D341Med (cell line): ENCODE data around the gene CXCL5.
"Not testable (repeated sequence)": the region's sequence is repeated elsewhere in the genome, so short reads cannot be mapped to it uniquely, and the experiment has no call there.

Experiments
- DNase-seq: peaks from one replicate; pipeline ENCODE4 v3.0.0; 2012; ENCODE audit warnings: low spot score

CXCL5 gene

DNA sequence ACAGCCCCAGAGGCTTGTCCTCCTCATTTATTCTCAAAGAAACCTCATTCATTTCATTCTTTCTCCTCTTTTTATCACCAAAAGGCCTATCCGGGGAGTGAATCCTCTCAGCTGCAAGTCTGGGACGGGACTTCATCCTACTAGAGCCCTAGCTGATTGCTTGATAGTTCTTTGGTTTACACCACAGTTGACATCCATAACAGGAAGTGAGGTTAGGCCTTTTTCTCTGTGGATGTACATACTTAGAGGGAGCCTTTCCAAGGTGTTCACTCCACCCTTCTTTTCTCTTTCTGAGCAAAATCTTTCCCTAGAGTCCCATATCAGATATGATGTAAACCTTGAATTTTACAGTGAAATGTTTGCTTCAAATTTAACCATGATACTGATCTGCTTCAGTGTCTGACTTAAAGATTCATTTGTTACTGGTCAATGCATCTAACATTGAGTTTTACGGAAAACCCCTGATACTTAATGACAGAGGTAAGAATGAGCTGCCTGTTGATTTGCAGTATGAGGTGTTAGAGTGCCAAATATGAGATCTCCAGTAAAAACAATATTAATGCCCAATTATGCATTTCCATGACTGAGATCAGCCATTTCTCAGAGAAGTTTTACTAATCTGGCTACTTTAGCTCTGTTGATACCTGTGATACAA, 16.8 kb upstream of the CXCL5 start:
- no peak for DNase-seq

GRCh38 chr4:74014332-74014731, 15.9 kb upstream of the CXCL5 start:
- DNase-seq, result no peak

DNA sequence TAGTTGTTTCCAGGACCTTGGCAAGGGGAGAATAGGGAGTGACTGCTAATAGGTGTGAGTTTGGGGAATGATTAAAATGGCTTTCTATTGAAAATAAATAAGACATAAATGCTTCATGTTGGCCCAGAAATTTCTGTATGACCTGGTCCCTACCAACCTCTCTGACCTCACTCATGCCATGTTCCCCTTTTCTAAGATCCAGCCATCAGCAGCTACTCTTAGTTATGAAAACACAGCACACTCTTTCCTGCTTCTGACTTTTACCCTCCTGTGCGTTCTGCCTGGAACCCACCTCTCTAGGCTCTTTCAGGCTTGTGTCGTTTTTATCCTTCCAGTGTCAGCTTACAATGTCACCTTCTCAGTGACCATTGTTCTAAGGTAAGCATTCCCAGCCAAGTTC, 14.8 kb upstream of the CXCL5 start:
- no peak for DNase-seq

GRCh38 chr4:74012130-74012529, 13.7 kb upstream of the CXCL5 start:
- no peak for DNase-seq

- DNase-seq, result no peak
Observed at GRCh38 chr4:74009307-74009706, 10.8 kb upstream of the CXCL5 start.

- DNase-seq, result no peak
Observed at GRCh38 chr4:74006009-74006476, 7.6 kb upstream of the CXCL5 start.

GRCh38 chr4:74005528-74005927, 7.1 kb upstream of the CXCL5 start:
- DNase-seq, result no peak

GRCh38 chr4:74004668-74005067, 6.2 kb upstream of the CXCL5 start:
- no peak for DNase-seq

DNA sequence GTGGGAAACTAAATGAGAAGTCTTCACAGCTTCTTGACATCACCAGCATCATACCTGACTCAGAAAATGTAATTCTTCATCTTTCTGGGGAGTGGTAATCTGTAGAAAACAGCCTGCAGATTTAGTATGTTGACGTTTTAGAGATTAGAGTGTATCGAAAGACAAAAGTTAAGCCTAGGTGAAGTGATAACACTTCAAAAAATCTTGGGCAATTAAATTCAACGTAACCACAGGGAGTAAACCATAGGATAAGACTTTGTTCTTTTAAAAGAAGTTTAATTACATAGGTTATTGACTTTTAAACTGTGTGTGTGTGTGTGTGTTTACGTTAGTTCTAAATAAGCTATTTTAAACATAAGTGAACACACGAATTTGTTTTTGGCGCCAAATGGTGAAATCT, 1.8 kb upstream of the CXCL5 start:
- no peak for DNase-seq

DNA sequence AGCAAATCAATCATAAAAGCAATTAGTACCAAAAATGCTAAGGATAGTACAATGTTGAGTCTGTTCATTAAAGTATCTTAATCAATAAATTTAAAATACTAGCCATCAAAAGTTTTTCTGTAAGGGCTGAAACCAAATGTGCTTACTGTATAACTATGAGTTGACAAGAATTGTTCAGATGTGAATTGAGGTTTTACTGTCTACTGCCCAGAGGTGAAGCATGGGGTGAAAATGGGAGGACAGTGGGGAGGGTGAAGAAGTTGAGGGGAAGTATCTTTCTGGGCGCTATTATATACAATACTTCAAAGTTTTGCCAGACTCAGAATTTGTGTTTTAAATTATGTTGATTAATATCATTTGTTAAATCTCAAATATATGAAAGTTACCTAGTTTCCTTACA, 6.4 kb downstream of the CXCL5 start:
- no peak for DNase-seq

GRCh38 chr4:73991742-73992000, 6.8 kb downstream of the CXCL5 start:
- no peak for DNase-seq

DNA sequence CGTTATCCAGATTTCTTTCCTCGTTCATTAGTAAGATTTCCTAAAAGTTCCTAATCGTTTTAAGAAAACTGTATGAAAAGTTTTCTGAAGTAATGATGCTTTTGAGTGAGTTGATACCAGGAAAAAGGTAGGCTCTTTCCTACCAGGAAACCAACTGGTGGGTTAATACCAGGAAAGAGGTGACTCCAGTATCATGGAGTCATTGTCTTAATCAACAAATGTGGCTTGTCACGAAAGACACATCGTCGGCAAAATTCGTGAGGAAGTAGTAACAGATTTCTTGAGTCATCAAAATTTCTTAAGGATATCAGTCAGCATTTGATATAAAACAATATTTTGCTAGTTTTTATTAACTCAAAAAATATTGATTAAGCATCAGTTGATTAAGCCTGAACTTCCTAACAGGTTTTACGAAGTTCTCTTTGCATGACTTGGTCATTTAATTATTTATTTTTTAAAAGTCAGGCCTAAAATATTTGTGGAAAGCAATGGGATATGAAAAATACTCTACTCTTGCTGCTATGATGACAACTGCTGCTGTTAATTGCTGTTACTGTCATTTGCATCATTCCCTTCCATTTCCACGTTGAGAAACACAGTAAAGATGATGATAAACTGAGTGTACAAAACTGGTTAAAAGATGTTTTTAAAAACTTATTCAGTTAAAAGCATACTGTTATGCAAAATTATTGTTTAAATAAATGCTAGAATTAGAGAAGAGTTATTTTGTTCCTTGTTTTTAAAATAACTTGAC, 7.3 kb downstream of the CXCL5 start:
- no peak for DNase-seq

DNA sequence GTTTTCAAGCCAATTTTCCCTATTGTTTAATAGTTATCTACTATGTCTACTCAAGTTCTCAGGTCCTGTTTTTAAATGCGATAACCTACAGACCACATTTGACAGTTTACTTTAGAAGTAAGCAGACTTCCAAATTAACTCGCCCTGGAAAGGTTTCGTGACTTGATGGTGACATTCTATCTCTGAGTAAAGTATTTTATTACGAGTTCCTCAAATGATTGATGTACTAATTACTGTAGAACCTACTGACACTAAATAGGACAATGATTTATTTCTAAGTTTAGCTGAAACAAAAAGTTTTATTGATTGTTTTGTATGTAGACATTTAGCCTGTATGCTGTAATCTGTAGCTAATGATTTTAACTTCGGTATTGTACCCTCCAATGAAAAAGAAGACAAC, 8.5 kb downstream of the CXCL5 start:
- no peak for DNase-seq

DNA sequence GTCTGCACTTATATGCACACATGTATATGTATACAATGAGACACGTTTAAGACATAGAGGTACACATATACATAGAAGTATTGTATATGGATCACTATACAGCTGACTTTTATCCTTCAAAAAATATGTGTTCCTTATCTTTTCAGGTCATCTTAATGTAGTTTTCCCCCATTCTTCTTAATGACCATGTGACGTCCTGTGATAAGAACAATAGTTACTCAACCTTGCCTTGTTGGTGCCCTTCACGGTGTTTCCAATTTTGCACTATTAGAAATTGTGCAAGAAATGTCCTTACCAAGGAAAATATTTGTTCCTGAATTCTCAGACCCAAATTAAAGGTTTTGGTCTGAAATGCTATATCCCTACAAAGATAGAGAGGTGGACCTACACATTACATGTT, 9.4 kb downstream of the CXCL5 start:
- DNase-seq, result no peak

DNA sequence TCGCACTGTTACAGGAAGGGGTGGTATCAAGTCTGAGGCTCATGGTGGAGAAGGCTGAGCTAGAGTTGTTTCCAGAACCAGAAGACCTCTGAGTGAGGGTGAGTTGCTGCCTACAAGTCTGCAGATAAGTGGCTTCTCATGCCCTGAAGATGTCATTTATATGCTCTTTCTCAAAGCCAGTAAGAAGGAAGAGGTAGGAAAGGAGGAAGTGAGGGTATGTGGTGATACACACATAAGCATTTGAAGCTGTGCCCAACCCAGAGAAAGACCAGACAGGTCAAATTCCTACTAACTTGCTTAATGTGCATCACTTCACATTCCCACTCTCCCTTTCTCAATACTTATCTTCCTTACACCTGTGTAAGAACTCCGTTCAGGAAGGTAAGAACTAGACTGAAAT, 10.4 kb downstream of the CXCL5 start, which contains the start of gene PPBP:
Gene PPBP, minus strand, starts transcription at position 130 of the 400 bp plus-strand sequence. Its CDS starts 87 bp downstream, at position 43.
- DNase-seq, result no peak

GRCh38 chr4:73985528-73985852, 13.0 kb downstream of the CXCL5 start:
- no peak for DNase-seq

- no peak for DNase-seq
Observed at GRCh38 chr4:73984736-73985527, 13.5 kb downstream of the CXCL5 start.

GRCh38 chr4:73981175-73981574, 17.3 kb downstream of the CXCL5 start:
- not testable (repeated sequence) for DNase-seq

GRCh38 chr4:73979407-73979957, 19.0 kb downstream of the CXCL5 start:
- DNase-seq, result no peak

GRCh38 chr4:73978886-73979285, 19.6 kb downstream of the CXCL5 start:
- DNase-seq, result no peak

- DNase-seq, result no peak
Observed at GRCh38 chr4:73976716-73977115, 21.8 kb downstream of the CXCL5 start.

DNA sequence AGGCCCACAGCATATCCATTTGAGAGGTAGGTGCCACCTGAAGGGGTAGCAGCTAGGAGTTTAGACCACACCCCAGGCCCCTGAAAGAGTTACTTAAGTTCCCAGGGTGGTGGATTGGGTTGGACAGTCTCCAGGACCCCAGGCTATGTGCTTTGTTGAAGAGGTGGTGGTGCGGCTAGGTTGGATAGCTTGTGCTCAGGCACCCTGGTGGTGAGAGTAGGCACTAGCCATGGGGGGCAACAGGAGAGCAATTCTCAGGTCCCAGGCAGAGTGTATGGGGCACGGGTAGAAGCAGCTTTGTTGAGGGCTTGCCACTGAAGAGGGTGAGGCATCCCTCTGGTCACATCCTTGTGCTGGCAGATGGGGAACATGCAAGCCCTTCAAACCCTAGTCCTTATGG, 22.3 kb downstream of the CXCL5 start:
- DNase-seq, result no peak

GRCh38 chr4:73974352-73974751, 24.1 kb downstream of the CXCL5 start:
- no peak for DNase-seq
